GM11168 (cell line): ENCODE measurements around the gene CRMP1.
"Not testable (repeated sequence)": the region's sequence is repeated elsewhere in the genome, so short reads cannot be mapped to it uniquely, and the experiment has no call there.

ENCODE experiments used
- in situ Hi-C: fragments of 300-500 bp; cut with MboI; formaldehyde crosslinking; loops from one replicate; pipeline ENCODE4 v1.12.0; 2022; ENCODE audit warnings: low sequenced_read_pairs; ENCODE audit not compliant: unreplicated experiment

Gene CRMP1

GRCh38 chr4:5863461-5864113 lies 29.3 kb downstream of the CRMP1 start:
- in situ Hi-C loops = no loop called here

GRCh38 chr4:5858020-5858769 lies 34.7 kb downstream of the CRMP1 start:
- in situ Hi-C loops = no loop called here

GRCh38 chr4:5857199-5857598 lies 35.7 kb downstream of the CRMP1 start:
- in situ Hi-C loops = no loop called here

GRCh38 chr4:5856362-5856761 lies 36.5 kb downstream of the CRMP1 start:
- in situ Hi-C loops = not testable (repeated sequence)

GRCh38 chr4:5854929-5855328 lies 38.0 kb downstream of the CRMP1 start:
- in situ Hi-C loops = no loop called here

GRCh38 chr4:5852523-5853202 lies 40.2 kb downstream of the CRMP1 start:
- in situ Hi-C loops = no loop called here

GRCh38 chr4:5851637-5852301 lies 41.1 kb downstream of the CRMP1 start:
- in situ Hi-C loops = no loop called here

- in situ Hi-C loops = loop anchor here (25.0 kb wide), 1 partner anchor 458 kb away; no protein-coding TSS in a partner anchor
Measured at GRCh38 chr4:5845035-5845905, 47.6 kb downstream of the CRMP1 start.

GRCh38 chr4:5843573-5844530 lies 49.0 kb downstream of the CRMP1 start:
- in situ Hi-C loops = loop anchor here (25.0 kb wide), 1 partner anchor 457 kb away; no protein-coding TSS in a partner anchor

- in situ Hi-C loops = loop anchor here (25.0 kb wide), 1 partner anchor 455 kb away; no protein-coding TSS in a partner anchor
Measured at GRCh38 chr4:5842456-5842855, 50.4 kb downstream of the CRMP1 start.

- in situ Hi-C loops = loop anchor here (25.0 kb wide), 1 partner anchor 453 kb away; no protein-coding TSS in a partner anchor
Measured at GRCh38 chr4:5839751-5840674, 52.9 kb downstream of the CRMP1 start.

GRCh38 chr4:5839332-5839731 lies 53.6 kb downstream of the CRMP1 start:
- in situ Hi-C loops = loop anchor here (25.0 kb wide), 1 partner anchor 452 kb away; no protein-coding TSS in a partner anchor

GRCh38 chr4:5837483-5837882 lies 55.4 kb downstream of the CRMP1 start:
- in situ Hi-C loops = loop anchor here (25.0 kb wide), 1 partner anchor 450 kb away; no protein-coding TSS in a partner anchor

- in situ Hi-C loops = loop anchor here (25.0 kb wide), 1 partner anchor 450 kb away; no protein-coding TSS in a partner anchor
Measured at GRCh38 chr4:5836943-5837342, 55.9 kb downstream of the CRMP1 start.

- in situ Hi-C loops = loop anchor here (25.0 kb wide), 1 partner anchor 441 kb away; no protein-coding TSS in a partner anchor
Measured at GRCh38 chr4:5828005-5828391, 64.9 kb downstream of the CRMP1 start.

- in situ Hi-C loops = loop anchor here (25.0 kb wide), 1 partner anchor 440 kb away; no protein-coding TSS in a partner anchor
Measured at GRCh38 chr4:5827108-5828004, 65.5 kb downstream of the CRMP1 start.
